ENCODE results near the gene YPEL3. TPM values are rescaled to one million over a fixed set of nuclear protein-coding genes. Genes with fewer than 3 reads are reported as not detected.

The YPEL3 gene
- 32.2 and 52.7 TPM in 2 replicates for polyA plus RNA-seq

GRCh38 chr16:30096105-30096861, at the start of gene YPEL3:
YPEL3 (minus strand) TSS chr16:30096213; CDS start chr16:30095482, 731 bp downstream.

GRCh38 chr16:30113031-30113710, 17.2 kb upstream of the YPEL3 start, which contains the start of gene GDPD3:
GDPD3 (minus strand) TSS chr16:30113537; CDS start chr16:30113478, 59 bp downstream.

GRCh38 chr16:30091474-30092372, 4.3 kb downstream of the YPEL3 start, which contains the start of gene TBX6:
TBX6 (minus strand) TSS chr16:30091924; CDS start chr16:30091193, 731 bp downstream.

GRCh38 chr16:30075503-30076275, 20.3 kb downstream of the YPEL3 start, which contains the start of gene PPP4C:
PPP4C (plus strand) TSS chr16:30075994; CDS start chr16:30076378, 384 bp downstream.

GRCh38 chr16:30065102-30065942, 30.7 kb downstream of the YPEL3 start, which contains the start of gene ALDOA:
ALDOA (plus strand) TSS chr16:30065760; CDS start chr16:30066898, 1,138 bp downstream.

Other genes starting within 250 kb of the YPEL3 start
- gene CDIPT, start 233.0 kb downstream of the YPEL3 start, polyA plus RNA-seq = 38.9 and 58.0 TPM in 2 replicates
- 97.4 and 138 TPM in 2 replicates for gene SEZ6L2, start 196.7 kb downstream of the YPEL3 start, polyA plus RNA-seq
- gene ASPHD1, start 195.7 kb downstream of the YPEL3 start, polyA plus RNA-seq = 5.0 and 9.3 TPM in 2 replicates
- 11.7 and 17.7 TPM in 2 replicates for gene KCTD13, start 170.0 kb downstream of the YPEL3 start, polyA plus RNA-seq
- 19.7 TPM in 2 replicates for gene TMEM219, start 134.1 kb downstream of the YPEL3 start, polyA plus RNA-seq
- gene TAOK2, start 122.3 kb downstream of the YPEL3 start, polyA plus RNA-seq = 0.43 and 0.56 TPM in 2 replicates
- gene HIRIP3, start 100.6 kb downstream of the YPEL3 start, polyA plus RNA-seq = 3.3 and 6.6 TPM in 2 replicates
- gene INO80E, start 100.0 kb downstream of the YPEL3 start, polyA plus RNA-seq = 0.06 and 1.5 TPM in 2 replicates
- gene DOC2A, start 85.2 kb downstream of the YPEL3 start, polyA plus RNA-seq = 2.3 and 11.0 TPM in 2 replicates
- 0.36 TPM in 2 replicates for gene C16orf92, start 73.0 kb downstream of the YPEL3 start, polyA plus RNA-seq
- gene TLCD3B, start 64.9 kb downstream of the YPEL3 start, polyA plus RNA-seq = 0.71 TPM in 1 of 2 replicates, not detected in the other
- gene ALDOA, start 30.5 kb downstream of the YPEL3 start, polyA plus RNA-seq = 1,138 and 1,179 TPM in 2 replicates
- gene PPP4C, start 20.2 kb downstream of the YPEL3 start, polyA plus RNA-seq = 4.2 and 17.0 TPM in 2 replicates
- not detected in 2 replicates for gene TBX6, start 4.3 kb downstream of the YPEL3 start, polyA plus RNA-seq
- not detected in 2 replicates for gene GDPD3, start 17.3 kb upstream of the YPEL3 start, polyA plus RNA-seq
- 2.5 and 13.5 TPM in 2 replicates for gene MAPK3, start 27.0 kb upstream of the YPEL3 start, polyA plus RNA-seq
- gene CORO1A, start 87.4 kb upstream of the YPEL3 start, polyA plus RNA-seq = 2.8 TPM in 1 of 2 replicates, not detected in the other
- gene BOLA2B, start 97.5 kb upstream of the YPEL3 start, polyA plus RNA-seq = 114 and 166 TPM in 2 replicates
- gene SLX1A, start 97.7 kb upstream of the YPEL3 start, polyA plus RNA-seq = 2.6 and 5.8 TPM in 2 replicates
- 19.6 and 21.3 TPM in 2 replicates for gene SULT1A3, start 103.0 kb upstream of the YPEL3 start, polyA plus RNA-seq
- gene NPIPB13, start 152.3 kb upstream of the YPEL3 start, polyA plus RNA-seq = 0.17 and 0.21 TPM in 2 replicates

Data from Purkinje cell (primary cell).